ENCODE measurements around the gene TMEM271.

TMEM271 gene

GRCh38 chr4:576245-576821 lies at the start of gene TMEM271:
Gene TMEM271, minus strand, starts transcription at chr4:576295. Its CDS starts 233 bp downstream, at chr4:576062.
- DNase-seq (ENCODE audit: low read depth), result no peak

- no peak for DNase-seq (ENCODE audit: low read depth)
These were observed 49.6 kb upstream of the TMEM271 start for GRCh38 chr4:625631-626161.

- DNase-seq (ENCODE audit: low read depth), result no peak
These were observed 48.9 kb upstream of the TMEM271 start, which contains the start of gene PDE6B for GRCh38 chr4:624705-625590. Gene PDE6B, plus strand, starts transcription at chr4:625573. Its CDS starts 54 bp downstream, at chr4:625627.

DNA sequence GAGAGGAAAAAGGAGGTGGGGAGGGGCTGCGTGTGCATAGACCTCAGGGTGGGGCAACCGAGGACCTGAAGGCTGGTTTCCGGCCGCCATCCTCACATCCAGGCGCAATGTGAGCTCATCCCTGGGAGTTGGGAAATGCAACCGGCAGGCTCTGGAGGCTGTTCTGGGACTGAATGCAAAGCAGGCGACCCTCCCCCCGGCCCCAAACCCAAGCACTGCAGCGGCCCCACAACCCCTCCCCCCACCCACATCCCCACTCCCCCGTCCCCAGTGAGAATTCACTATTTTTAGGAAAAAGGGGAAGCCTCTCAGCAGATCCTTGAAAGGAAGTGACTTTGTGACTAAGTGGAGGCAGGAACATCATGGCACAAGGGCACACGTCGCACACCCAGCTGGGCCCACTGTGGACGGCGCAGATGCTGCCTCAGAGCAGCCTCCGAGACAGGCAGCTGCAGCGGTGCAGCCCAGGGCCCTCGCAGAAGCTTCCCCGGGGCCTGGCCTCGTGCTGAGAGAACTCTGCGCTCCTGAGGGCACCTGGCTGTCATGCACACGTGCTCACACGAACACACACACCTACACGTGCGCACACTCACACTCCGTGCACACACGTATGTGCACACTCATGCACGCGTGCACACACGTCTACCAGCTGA lies 47.9 kb upstream of the TMEM271 start:
- DNase-seq (ENCODE audit: low read depth), result no peak

DNA sequence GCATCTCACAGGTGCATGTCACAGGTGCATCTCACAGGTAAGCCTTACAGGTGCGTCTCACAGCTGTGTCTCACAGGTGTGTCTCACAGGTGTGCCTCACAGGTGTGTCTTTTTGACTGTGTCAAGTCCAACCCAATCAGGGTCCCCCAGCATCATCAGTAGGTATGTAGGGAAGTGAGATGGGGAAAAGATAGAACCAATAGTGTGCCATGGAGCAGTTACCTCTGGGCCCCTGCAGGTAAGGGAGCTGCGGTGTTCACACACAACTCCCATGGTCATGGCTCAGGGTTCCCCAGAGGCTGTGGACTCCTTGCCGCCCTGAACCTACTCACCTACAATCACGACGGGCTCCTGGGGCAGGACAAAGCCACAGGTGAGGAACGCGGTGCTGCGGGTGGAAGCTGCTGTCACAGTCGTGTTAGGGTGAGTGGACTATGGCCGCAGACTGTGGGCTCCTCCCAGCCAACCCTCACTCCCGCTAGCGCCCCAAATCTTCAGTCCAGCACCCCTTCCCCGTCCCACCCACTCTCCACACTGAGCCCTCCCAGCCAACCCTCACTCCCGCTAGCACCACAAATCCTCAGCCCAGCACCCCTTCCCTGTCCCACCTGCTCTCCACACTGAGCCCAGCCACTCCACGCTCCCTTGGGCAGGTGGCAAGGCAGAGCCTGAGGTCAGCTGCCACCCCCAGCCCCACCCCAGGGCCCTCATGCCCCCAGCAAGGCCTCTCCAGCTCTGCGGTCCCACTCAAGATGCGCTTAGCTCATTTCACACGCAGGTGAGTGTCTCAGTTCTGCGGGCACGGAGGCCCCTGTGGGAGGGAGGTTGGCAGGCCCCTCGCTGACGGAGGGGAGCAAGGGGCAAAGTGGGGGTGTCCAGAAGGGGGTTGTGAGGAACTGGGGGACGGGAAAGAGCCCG lies 47.2 kb upstream of the TMEM271 start:
- DNase-seq (ENCODE audit: low read depth), result no peak

- no peak for DNase-seq (ENCODE audit: low read depth)
These were observed 46.2 kb upstream of the TMEM271 start for GRCh38 chr4:622071-622995.

- DNase-seq (ENCODE audit: low read depth), result no peak
These were observed 45.4 kb upstream of the TMEM271 start for GRCh38 chr4:621296-622070.

- DNase-seq (ENCODE audit: low read depth), result no peak
These were observed 44.8 kb upstream of the TMEM271 start for GRCh38 chr4:620851-621261.

GRCh38 chr4:620201-620600 lies 44.1 kb upstream of the TMEM271 start:
- no peak for DNase-seq (ENCODE audit: low read depth)

DNA sequence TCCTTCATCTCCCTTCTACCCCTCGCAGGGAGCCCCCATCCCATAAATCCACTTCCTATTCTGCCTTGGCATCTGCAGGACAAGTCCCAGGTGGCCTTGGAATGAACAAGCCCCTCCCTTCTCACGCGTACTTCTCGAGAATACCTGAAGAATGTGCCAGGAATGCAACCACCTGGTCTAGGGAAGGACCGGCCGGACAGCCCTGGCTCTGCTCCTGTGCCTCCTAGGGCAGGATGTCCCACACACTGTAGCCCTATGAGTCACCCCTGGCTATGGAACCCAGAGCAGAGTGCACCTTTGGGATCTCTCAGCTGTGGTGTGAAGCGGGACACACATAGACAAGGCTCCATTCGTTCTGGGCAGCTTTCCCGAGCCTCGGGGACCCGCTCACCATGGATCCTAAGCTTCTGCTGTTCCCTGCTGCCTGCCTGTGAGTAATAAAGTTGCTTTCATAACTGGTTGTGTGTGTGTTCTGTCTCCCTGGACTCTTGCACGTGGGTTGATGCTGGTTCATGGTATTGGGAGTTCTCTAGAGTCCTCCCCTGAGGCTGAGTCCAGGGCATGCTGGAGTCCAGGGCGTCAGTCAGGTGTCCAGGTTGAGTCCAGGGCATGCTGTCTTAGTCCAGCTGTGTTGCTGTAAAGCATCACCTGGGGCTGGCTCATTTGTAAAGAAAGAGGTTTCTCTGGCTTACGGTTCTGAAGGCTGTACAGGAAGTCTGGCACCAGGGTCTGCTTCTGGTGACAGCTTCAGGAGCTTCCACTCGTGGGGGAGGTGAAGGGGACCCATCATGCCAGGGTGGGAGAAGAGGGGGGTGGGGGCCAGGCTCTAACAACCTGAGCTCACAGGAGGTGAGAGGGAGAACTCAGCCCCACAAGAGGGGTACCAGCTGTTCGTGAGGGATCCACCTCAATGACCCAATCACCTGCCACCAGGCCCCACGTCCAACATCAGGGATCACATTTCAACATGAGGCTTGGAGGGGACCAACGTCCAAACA lies 41.8 kb upstream of the TMEM271 start:
- no peak for DNase-seq (ENCODE audit: low read depth)

DNA sequence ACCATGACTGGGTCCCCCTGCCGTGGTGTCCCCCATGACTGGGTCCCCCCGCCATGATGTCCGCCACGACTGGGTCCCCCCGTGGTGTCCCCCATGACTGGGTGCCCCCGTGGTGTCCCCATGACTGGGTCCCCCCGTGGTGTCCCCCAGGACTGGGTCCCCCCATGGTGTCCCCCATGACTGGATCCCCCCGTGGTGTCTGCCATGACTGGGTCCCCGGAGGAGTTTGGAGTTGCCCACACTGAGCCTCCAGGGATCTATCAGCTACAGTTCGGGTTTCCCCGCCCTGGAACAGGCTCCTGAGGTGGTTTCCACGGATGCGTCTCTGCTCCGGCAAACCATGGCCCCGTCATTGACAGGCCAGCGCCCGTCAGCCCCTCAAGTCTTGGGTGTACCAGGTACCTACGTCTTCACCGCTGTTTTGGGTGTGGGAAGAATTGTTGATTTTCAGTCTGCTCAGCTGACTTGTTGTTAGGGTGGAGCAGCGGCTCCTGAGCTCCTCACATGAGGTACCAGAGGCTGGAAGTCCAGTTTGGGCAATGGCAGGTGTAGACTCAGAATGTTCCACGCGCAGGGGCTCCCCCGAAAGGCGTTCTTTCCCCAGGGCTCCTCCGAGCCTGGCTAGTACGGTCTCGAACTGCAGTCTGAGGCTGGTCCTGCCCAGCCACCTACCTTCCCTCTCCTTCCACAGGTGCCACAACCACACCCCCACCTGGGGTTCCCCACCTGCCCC lies 41.0 kb upstream of the TMEM271 start:
- DNase-seq (ENCODE audit: low read depth), result no peak

- no peak for DNase-seq (ENCODE audit: low read depth)
These were observed 40.0 kb upstream of the TMEM271 start for GRCh38 chr4:616091-616490.

DNA sequence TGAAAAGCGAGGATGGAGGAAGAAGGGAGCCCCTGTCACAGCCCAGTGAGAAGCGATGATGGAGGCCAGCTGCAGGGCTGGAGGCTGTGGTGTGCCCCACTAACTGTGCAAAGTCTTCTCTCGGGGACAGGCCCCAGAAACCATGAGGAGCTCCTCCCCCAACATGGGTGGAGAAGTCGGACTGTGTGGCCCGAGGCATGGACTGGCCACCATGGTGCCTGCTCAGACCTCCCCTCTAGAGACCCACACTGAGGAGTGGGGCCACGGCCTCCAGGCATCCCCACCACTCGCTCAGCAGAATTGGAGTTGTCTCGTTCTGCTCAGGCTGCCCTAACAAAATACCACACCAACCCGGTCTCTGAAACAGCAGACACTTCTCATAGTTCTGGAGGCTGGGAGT lies 37.0 kb upstream of the TMEM271 start:
- no peak for DNase-seq (ENCODE audit: low read depth)

DNA sequence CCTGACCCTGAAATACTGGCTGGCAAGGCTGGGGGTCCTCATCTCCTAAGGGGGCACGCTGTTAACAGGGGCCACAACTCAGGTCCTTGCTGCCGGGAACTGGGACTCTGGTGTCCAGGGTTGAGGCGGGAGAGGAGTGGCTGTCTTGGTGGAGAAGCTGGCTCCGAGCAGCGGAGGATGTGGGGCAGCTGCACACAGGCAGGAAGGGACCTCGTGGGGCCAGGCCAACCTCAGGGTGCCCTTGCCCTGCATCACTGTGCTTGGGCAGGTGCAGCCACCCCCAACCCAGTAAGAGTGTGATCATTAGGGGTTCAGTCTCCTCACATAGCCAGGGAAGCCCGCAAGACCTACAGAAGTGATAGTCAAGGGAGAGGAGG lies 36.6 kb upstream of the TMEM271 start:
- no peak for DNase-seq (ENCODE audit: low read depth)

- DNase-seq (ENCODE audit: low read depth), result no peak
These were observed 36.1 kb upstream of the TMEM271 start for GRCh38 chr4:612052-612748.

- DNase-seq (ENCODE audit: low read depth), result peak; percentile 10
These were observed 34.5 kb upstream of the TMEM271 start for GRCh38 chr4:610411-611261.

Data from GM04504 (cell line).